Activated CD4-positive, alpha-beta T cell treated with anti-CD3 and anti-CD28 coated beads for 48 hours (primary cell): Measurements from ENCODE around the gene ERI3.
A peak's percentile ranks its signal among the peaks of the same experiment; 100 is the strongest.

Experiments
- DNase-seq: peaks from one replicate; pipeline ENCODE4 v3.0.0-alpha.2; 2020

The ERI3 gene

GRCh38 chr1:44354840-44355581, at the start of gene ERI3:
Gene ERI3 (minus strand): TSS chr1:44355257. CDS start chr1:44355026, 231 bp downstream.
- DNase-seq, result peak; percentile 97

- no peak for DNase-seq
Observed at GRCh38 chr1:44401256-44402228, 46.5 kb upstream of the ERI3 start.

- no peak for DNase-seq
Observed at GRCh38 chr1:44390277-44390676, 35.2 kb upstream of the ERI3 start.

- DNase-seq, result no peak
Observed at GRCh38 chr1:44389437-44389836, 34.4 kb upstream of the ERI3 start.

GRCh38 chr1:44388551-44388950, 33.5 kb upstream of the ERI3 start:
- DNase-seq, result no peak

- DNase-seq, result no peak
Observed at GRCh38 chr1:44380666-44381177, 25.7 kb upstream of the ERI3 start.

- DNase-seq, result peak; percentile 61
Observed at GRCh38 chr1:44377925-44378784, 23.1 kb upstream of the ERI3 start.

GRCh38 chr1:44375547-44375946, 20.5 kb upstream of the ERI3 start:
- no peak for DNase-seq

GRCh38 chr1:44371206-44371605, 16.1 kb upstream of the ERI3 start:
- no peak for DNase-seq

GRCh38 chr1:44368471-44369151, 13.6 kb upstream of the ERI3 start:
- no peak for DNase-seq

- DNase-seq, result no peak
Observed at GRCh38 chr1:44367944-44368343, 12.9 kb upstream of the ERI3 start.

- DNase-seq, result no peak
Observed at GRCh38 chr1:44366371-44366975, 11.4 kb upstream of the ERI3 start.

GRCh38 chr1:44361478-44361877, 6.4 kb upstream of the ERI3 start:
- no peak for DNase-seq

- no peak for DNase-seq
Observed at GRCh38 chr1:44359234-44359935, 4.3 kb upstream of the ERI3 start.

- DNase-seq, result no peak
Observed at GRCh38 chr1:44357710-44358109, 2.7 kb upstream of the ERI3 start.

GRCh38 chr1:44355582-44356305, 687 bp upstream of the ERI3 start:
- no peak for DNase-seq

GRCh38 chr1:44354268-44354839, 703 bp downstream of the ERI3 start:
- peak; percentile 4 for DNase-seq

GRCh38 chr1:44353604-44354003, 1.5 kb downstream of the ERI3 start:
- DNase-seq, result no peak

- no peak for DNase-seq
Observed at GRCh38 chr1:44351289-44351688, 3.8 kb downstream of the ERI3 start.

GRCh38 chr1:44348061-44348485, 7.0 kb downstream of the ERI3 start:
- no peak for DNase-seq
